GM03348 (cell line): Measurements from ENCODE around the gene CDY2A.
"Not testable (repeated sequence)": the region's sequence is repeated elsewhere in the genome, so short reads cannot be mapped to it uniquely, and the experiment has no call there.

ENCODE experiments used
- DNase-seq: peaks from one replicate; pipeline ENCODE4 v3.0.0; 2012; ENCODE audit warnings: low spot score

Gene CDY2A

DNA sequence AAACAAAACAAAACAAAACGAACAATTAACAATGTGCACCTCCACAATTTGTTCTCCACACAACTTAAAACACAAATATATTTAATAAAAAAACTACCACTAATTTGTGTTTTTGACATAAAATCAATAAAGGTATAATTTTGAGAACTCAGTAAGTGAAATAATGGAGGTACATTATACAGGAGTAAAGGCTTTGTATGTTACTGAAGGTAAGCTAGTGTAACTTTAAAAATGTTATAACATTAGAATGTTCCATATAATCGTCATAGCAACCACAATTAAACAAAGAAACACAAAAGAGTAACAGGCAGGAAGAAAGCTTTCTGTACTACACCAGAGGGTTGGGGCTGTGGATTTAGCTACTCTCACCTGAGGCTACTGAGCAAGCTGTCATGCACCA, at the start of gene CDY2A:
Gene CDY2A (plus strand): TSS at position 301 of the 400 bp plus-strand sequence. CDS start 328 bp downstream, outside the sequence.
- DNase-seq, result not testable (repeated sequence)

GRCh38 chrY:17997586-17997985, 28.0 kb upstream of the CDY2A start:
- not testable (repeated sequence) for DNase-seq

DNA sequence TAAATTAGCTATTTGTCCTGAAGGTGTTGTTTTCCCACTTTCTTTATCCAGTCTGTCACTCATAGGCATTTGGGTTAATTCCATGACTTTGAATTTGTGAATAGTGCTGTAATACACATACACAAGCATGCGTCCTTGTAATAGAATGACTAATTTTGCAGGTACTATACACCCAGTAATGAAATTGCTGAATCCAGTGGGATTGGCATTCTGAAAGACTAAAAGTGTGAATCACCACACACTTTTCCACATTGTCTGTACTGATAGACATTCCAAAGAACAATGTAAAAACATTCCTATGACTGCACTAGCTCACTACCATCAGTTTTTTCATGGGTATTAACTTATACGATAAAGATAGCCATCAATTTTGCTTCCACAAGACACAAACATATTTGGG, 27.3 kb upstream of the CDY2A start:
- not testable (repeated sequence) for DNase-seq

DNA sequence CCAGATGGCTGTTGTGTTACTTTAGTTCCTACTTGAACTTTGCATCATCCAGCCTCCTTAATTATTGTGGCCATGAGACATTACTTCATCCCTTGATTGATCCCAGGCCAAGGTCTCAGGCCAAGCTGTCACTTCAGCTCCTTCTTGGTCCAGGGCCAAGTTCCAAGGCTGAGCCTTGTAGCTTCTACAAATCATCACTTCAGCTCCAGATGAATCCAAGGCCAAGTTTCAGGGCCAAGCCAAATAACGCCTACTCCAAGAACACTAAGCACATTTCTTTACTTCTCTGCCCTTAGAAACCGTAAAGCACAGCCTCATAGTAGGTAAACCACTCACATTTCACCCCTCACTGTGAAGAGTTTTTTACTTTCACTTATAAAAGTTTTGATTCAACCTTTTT, 1.7 kb upstream of the CDY2A start:
- DNase-seq, result not testable (repeated sequence)

GRCh38 chrY:18028845-18029244, 3.3 kb downstream of the CDY2A start:
- DNase-seq, result not testable (repeated sequence)

- DNase-seq, result not testable (repeated sequence)
Observed at GRCh38 chrY:18030178-18030577, 4.6 kb downstream of the CDY2A start.

DNA sequence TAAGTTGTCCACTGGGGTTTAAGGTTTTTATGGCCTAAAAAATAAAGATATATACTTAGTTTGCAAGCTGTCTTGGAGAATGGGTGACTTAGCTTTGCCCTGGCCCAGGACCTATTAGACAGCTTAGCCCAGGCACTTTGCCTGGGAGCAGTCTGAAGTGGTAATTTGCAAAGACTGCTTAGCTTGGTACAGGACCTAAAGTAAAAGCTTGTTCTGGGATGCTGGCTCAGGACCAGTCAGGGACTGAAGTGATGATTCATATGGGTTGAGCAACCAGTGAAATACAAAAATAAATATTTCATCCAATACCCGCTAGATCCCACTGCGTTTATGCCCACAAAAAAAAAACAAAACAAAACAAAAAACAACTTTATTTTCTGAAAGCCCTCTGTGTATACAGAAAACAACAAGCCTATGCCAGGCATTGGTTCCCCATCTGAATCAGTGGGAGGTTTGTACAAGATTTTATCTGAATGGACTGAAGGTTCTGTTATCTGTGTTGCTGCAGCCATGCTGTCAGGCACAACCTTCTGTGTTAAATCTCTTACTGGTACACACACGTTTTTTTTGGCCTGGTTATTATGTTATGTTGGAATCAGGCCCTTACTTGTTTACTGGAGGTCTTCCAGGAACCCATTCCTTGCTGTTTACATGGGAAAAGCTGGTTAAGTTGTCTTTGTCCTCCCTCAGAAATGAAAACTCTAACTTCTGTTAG, 8.7 kb downstream of the CDY2A start:
- not testable (repeated sequence) for DNase-seq

- DNase-seq, result not testable (repeated sequence)
Observed at GRCh38 chrY:18034864-18035263, 9.3 kb downstream of the CDY2A start.

DNA sequence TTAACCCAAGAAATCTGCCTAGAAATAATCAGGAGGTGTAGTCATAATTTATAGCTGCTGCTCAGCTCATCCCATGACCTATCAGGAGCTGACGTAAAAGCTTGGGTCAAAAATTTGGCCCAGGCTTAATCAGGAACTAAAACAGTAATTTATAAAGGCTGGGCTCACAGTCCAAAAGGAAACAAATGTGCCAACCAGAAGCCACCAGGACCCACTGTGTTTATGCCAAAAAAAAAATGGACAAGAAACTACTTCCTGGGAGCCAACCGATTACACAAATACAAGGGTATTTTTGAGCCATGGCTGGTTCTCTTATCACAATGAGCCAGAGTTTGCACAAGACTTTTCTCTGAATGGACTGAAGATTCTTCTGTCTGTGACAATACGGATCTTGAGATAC, 19.4 kb downstream of the CDY2A start:
- not testable (repeated sequence) for DNase-seq

GRCh38 chrY:18048149-18049040, 22.8 kb downstream of the CDY2A start:
- DNase-seq, result not testable (repeated sequence)

DNA sequence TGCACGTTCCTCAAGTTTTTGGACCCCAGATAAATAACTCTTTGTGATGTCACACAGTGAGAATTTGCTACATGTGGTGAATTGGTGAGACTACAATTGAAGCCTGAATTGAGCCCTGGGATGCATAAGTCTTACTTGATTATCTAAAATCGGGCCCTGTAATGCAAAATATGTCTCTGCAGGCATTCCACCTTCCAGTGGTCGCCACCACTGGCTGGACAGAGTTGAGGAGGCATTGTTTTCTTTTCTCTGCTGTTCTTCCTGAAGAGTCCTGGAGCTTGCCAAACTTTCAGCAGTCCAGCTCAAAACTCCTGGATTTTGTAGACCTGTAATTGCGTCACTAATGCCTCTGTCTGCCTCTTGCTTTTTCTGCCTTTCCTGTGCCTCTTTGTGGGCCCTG, 23.5 kb downstream of the CDY2A start:
- DNase-seq, result not testable (repeated sequence)

GRCh38 chrY:18056473-18056872, 30.9 kb downstream of the CDY2A start:
- DNase-seq, result not testable (repeated sequence)

DNA sequence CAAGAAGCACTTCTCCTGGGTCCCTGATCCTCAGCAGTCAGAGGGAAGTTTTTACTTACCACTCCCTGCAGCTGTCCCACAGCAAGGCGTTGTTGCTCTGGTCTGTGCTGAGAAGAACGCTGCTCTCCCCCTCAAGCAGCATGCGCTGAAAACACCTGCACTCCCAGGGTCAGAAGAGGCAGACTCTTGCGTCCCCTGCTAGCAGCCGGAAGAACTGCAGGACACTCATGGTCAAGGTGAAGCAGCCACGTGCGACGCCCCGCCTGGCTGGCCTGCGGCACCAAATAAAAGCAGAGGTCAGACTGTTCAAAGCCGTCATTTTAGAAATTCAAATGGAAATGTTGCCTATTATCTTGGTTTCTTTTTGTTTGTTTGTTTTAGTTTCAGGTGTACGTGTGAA, 47.9 kb downstream of the CDY2A start:
- DNase-seq, result not testable (repeated sequence)
